Measurements from ENCODE around the gene PPP1R15A. TPM values are rescaled to one million over a fixed set of nuclear protein-coding genes. Genes with fewer than 3 reads are reported as not detected.
A peak's percentile ranks its signal among the peaks of the same experiment; 100 is the strongest.
"Not testable (repeated sequence)": the region's sequence is repeated elsewhere in the genome, so short reads cannot be mapped to it uniquely, and the experiment has no call there.

The PPP1R15A gene
- total RNA-seq, 1 experiment from 2014 or later: 36.4 TPM

DNA sequence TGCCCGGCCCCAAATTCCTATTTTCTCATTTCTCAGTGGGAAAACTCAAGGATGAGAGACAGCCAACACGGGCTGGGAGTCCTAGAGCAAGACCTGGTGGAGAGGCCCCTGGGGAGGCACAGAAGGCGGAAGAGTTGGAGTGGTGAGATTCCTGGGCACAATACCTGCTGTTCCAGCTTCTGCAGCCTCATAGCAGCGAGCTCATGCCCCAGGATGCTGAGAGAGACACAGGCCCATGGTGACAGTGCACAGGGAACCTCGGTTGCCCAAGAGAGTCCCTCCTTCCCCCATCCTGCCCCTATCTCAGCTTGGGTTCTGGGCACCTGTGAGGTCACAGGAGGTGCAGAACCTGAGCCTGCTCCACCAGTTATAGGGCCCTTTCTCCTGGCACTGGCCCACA, 25.0 kb downstream of the PPP1R15A start:
- H3K4me3 ChIP-seq: no peak overlapping the region
- DNase-seq: no peak
- H3K9me3 ChIP-seq: no peaks in the 10 kb centered on the region
- no peaks in the 10 kb centered on the region for H3K27me3 ChIP-seq
- peaks cover 13% of the 10 kb centered on the region for H3K36me3 ChIP-seq

DNA sequence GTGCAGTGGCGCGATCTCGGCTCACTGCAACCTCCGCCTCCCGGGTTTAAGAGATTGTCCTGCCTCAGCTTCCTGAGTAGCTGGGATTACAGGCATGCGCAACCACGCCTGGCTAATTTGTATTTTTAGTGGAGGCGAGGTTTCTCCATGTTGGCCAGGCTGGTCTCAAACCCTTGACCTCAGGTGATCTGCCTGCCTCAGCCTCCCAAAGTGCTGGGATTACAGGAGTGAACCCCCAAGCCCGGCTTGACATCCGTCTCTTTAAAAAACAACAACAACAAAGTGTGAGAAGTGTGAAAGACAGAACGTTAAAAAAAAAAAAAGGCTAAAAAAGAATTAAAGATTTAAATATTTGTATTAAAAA, 27.1 kb downstream of the PPP1R15A start:
- not testable (repeated sequence) for H3K27me3 ChIP-seq, DNase-seq, H3K9me3 ChIP-seq
- peak overlapping the region; percentile 77 for H3K4me3 ChIP-seq
- peaks cover 19% of the 10 kb centered on the region for H3K36me3 ChIP-seq

DNA sequence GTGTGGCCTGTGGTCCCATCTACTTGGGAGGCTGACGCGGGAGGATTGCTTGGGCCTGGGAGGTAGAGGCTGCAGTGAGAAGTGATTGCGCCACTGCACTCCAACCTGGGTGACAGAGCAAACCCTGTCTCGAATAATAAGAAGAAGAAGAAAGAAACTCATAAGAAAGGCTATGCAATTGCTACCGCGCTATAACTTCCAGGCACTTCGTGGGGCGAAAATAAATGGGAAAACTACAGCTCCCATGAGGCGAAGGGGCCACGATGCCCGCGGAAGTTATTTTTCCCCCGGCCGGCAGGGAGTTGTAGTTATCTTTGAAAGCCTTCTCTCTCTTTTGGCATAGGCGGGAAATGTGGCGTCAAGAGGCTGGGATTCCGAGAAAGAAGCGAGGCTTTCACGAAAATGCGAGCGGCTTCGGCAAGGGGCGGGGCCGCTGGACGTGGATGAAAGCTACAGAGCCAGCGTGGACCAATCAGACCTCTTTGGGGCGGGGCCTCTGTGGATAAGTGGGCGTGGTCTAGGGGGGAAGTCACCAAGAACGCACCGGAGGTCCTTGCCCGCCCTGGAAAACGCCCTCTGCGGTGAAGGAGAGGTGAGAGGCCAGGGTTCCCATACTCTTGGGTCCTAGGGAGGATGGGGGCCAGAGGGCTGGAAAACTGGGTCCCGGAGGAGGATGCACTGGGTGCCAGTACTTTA, 27.7 kb downstream of the PPP1R15A start, which contains the start of gene NUCB1:
Gene NUCB1 (plus strand): TSS at position 532 of the 696 bp plus-strand sequence. CDS start 485 bp downstream, outside the sequence.
- Histone ChIP-seq H3K4me3 (peak within 1 kb of the TSS; percentile 77), H3K36me3 (peaks cover 24% of the 10 kb centered on the region), H3K27me3 (no peaks in the 10 kb centered on the region), H3K9me3 (no peaks in the 10 kb centered on the region)
- DNase-seq: peak; percentile 99

- no peaks in the 10 kb centered on the region for H3K9me3 ChIP-seq
- no peaks in the 10 kb centered on the region for H3K27me3 ChIP-seq
- H3K4me3 ChIP-seq: peak overlapping the region; percentile 77
- DNase-seq: peak; percentile 10
- H3K36me3 ChIP-seq: peaks cover 29% of the 10 kb centered on the region
Observed at GRCh38 chr19:48900477-48901406, 28.5 kb downstream of the PPP1R15A start.

GRCh38 chr19:48902291-48902690, 30.1 kb downstream of the PPP1R15A start:
- H3K4me3 ChIP-seq: not testable (repeated sequence)

DNA sequence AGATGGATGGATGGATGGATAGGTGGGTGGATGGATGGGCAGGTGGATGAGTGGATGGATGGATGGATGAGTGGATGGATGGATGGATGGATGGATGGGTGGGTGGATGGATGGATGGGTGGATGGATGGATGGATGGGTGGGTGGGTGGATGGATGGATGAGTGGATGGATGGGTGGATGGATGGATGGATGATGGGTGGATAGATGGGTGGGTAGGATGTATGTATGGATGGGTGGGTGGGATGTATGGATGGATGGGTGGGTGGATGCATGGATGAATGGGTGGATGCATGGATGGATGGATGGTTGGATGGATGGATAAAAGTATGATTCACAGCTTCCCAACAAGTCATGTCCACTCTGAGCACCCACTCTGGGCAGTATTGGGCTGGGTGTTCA, 31.6 kb downstream of the PPP1R15A start:
- DNase-seq: not testable (repeated sequence)

More at GRCh38 chr19:48902291-48902690, 30.1 kb downstream of the PPP1R15A start:
- not testable (repeated sequence) for DNase-seq, H3K9me3 ChIP-seq, H3K27me3 ChIP-seq
- peaks cover 40% of the 10 kb centered on the region for H3K36me3 ChIP-seq

DNA sequence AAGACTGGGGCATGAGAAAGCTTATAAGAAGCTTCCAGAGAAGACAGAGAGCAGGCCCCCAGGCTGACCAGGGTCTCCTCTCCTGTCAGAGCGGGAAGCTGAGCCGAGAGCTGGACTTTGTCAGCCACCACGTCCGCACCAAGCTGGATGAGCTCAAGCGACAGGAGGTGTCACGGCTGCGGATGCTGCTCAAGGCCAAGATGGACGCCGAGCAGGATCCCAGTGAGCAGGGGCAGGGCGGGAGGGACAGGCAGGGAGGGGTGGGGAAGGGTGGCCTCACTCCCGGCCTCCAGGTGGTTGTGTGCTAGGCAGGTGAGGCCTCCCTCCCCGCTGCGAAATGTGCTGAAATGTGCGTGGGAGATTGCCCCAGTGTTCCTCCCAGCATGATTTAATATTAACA, 33.4 kb downstream of the PPP1R15A start:
- peaks cover 66% of the 10 kb centered on the region for H3K36me3 ChIP-seq
- H3K9me3 ChIP-seq: no peaks in the 10 kb centered on the region
- DNase-seq: no peak

More for the DNA sequence above, 31.6 kb downstream of the PPP1R15A start:
- not testable (repeated sequence) for H3K9me3 ChIP-seq, H3K27me3 ChIP-seq, H3K4me3 ChIP-seq
- H3K36me3 ChIP-seq: peaks cover 55% of the 10 kb centered on the region

GRCh38 chr19:48906324-48906723, 34.1 kb downstream of the PPP1R15A start:
- H3K4me3 ChIP-seq: no peak overlapping the region
- no peak for DNase-seq
- H3K27me3 ChIP-seq: no peaks in the 10 kb centered on the region
- H3K9me3 ChIP-seq: no peaks in the 10 kb centered on the region
- H3K36me3 ChIP-seq: peaks cover 66% of the 10 kb centered on the region

More for the DNA sequence above, 33.4 kb downstream of the PPP1R15A start:
- H3K27me3 ChIP-seq: no peaks in the 10 kb centered on the region
- H3K4me3 ChIP-seq: no peak overlapping the region

- no peak overlapping the region for H3K4me3 ChIP-seq
- no peaks in the 10 kb centered on the region for H3K27me3 ChIP-seq
- H3K36me3 ChIP-seq: peaks cover 67% of the 10 kb centered on the region
- no peak for DNase-seq
- H3K9me3 ChIP-seq: no peaks in the 10 kb centered on the region
Observed at GRCh38 chr19:48907671-48908070, 35.5 kb downstream of the PPP1R15A start.

DNA sequence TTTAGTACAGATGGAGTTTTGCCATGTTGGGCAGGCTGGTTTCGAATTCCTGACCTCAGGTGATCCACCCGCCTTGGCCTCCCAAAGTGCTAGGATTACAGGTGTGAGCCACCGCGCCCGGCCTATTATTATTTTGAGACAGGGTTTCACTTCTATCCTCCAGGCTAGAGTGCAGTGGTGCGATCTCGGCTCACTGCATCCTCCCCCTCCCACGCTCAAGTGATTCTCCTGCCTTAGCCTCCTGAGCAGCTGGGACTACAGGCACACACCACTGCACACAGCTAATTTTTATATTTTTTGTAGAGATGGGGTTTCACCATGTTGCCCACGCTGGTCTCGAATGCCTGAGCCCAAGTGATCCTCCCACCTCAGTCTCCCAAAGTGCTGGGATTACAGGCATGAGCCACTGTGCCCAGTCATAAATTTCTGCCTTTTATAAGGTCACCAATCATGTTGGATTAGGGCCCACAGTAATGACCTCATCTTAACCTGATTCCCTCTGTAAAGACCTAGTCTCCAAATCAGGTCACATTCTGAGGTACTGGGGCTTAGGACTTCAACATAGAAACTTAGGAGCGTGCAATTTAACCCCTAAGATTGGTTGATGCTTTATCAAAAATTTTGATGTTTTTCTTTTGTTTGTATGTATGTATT, 37.3 kb downstream of the PPP1R15A start:
- H3K27me3 ChIP-seq, H3K9me3 ChIP-seq, DNase-seq, H3K4me3 ChIP-seq: not testable (repeated sequence)
- H3K36me3 ChIP-seq: peaks cover 80% of the 10 kb centered on the region

DNA sequence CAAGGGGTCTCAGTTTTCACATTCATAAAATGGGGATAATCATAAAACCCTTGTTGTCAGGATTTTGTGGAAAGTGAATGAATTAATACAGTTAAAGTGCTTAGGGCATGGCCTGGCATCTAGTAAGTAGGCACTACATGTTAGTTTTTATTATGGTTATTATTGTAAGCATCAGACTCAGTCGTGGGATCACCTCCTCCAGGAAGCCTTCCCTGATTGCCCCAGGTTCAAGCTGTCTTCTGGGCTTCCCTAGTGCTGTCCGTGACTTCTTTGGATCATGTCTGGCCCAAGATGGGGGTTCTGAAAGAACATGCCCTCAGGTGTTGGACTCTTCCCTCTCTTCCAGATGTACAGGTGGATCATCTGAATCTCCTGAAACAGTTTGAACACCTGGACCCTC, 38.6 kb downstream of the PPP1R15A start:
- DNase-seq: no peak
- Histone ChIP-seq H3K36me3 (peaks cover 71% of the 10 kb centered on the region), H3K4me3 (no peak overlapping the region), H3K9me3 (no peaks in the 10 kb centered on the region), H3K27me3 (no peaks in the 10 kb centered on the region)

DNA sequence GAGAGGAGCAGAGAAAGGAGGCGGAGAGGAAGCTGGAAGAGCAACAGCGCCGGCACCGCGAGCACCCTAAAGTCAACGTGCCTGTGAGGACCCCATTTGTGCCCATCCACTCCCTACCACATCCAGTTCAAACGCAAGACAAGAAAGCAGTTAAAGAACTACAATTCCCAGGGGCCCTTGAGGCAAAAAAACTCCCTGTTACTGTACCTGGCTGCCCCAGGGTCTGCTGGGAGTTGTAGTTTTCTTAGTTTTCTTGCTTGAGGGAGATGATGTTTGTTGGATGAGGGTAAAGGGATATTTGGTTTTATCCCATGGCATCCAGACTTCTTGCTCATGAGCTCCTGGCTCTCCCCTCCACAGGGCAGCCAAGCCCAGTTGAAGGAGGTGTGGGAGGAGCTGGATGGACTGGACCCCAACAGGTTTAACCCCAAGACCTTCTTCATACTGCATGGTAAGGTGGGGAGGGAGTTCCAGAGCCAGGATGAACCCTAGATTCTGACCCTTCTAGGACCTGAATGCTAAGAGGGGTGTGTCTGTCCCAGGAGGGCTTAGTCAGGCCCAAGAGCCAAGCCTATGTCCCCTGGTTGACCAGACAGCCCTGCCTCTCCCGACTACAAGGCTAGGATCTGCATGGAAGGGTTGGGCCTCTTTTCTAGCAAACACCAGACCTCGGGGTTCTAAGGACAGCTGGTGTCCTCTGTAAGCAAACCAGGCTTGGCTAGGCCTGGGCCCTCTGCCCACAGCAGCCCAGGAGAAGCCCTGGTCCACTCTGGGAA, 41.1 kb downstream of the PPP1R15A start:
- Histone ChIP-seq H3K27me3 (no peaks in the 10 kb centered on the region), H3K36me3 (peaks cover 68% of the 10 kb centered on the region), H3K4me3 (no peak overlapping the region), H3K9me3 (no peaks in the 10 kb centered on the region)
- no peak for DNase-seq

GRCh38 chr19:48914181-48914580, 42.0 kb downstream of the PPP1R15A start:
- Histone ChIP-seq H3K36me3 (peaks cover 71% of the 10 kb centered on the region), H3K27me3 (no peaks in the 10 kb centered on the region), H3K4me3 (no peak overlapping the region), H3K9me3 (no peaks in the 10 kb centered on the region)
- DNase-seq: no peak

DNA sequence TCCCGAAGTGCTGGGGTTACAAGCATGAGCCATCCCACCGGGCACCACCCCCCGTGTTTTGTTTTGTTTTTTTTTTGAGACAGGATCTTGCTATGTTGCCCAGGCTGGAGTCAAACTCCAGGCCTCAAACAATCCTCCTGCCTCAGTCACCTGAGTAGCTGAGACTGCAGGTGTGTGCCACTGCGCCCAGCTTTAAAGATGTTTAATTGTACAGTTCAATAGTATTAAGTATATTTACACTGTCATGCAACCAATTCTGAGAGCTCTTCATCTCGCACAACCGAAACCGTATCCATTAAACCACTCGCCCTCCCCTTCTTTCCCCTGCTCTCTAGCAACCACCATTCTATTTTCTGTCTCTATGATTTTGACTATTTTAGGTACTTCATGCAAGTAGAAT, 43.5 kb downstream of the PPP1R15A start:
- Histone ChIP-seq H3K36me3 (peaks cover 70% of the 10 kb centered on the region), H3K27me3 (no peaks in the 10 kb centered on the region), H3K9me3 (no peaks in the 10 kb centered on the region), H3K4me3 (no peak overlapping the region)
- no peak for DNase-seq

DNA sequence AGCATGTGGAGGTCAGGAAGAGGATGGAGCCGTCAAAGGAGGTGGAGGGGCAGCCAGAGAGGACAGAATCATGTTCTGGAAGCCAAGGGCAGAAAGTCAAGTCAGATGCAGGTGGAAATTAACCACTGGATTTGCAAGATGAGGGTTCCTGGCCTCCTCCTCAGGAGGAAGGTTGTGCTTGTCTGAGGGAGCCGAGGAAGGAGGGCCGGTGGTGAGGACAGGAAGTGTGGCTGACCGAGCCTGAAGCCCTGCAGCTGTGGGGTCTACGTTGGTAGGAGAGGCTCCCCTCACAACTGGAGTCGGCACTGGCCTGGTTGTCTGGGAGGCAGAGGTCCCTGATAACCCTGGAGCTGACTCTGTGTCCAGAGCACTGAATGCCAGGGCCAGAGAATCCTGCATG, 45.9 kb downstream of the PPP1R15A start:
- Histone ChIP-seq H3K9me3 (no peaks in the 10 kb centered on the region), H3K27me3 (no peaks in the 10 kb centered on the region), H3K4me3 (no peak overlapping the region), H3K36me3 (peaks cover 67% of the 10 kb centered on the region)
- no peak for DNase-seq

- no peaks in the 10 kb centered on the region for H3K9me3 ChIP-seq
- DNase-seq: peak; percentile 21
- peaks cover 68% of the 10 kb centered on the region for H3K36me3 ChIP-seq
- no peaks in the 10 kb centered on the region for H3K27me3 ChIP-seq
- no peak overlapping the region for H3K4me3 ChIP-seq
Observed at GRCh38 chr19:48918801-48919247, 46.6 kb downstream of the PPP1R15A start.

Measured in MG63 (cell line).